ENCODE measurements around the gene COG6. TPM values are rescaled to one million over a fixed set of nuclear protein-coding genes. Genes with fewer than 3 reads are reported as not detected.

Gene COG6
- total and polyA plus RNA-seq, 4 donors = 4.5 to 10.7 (median 8.0) TPM

GRCh38 chr13:39784347-39784746 lies 128.9 kb downstream of the COG6 start:
- no peaks in the 10 kb centered on the region for H3K4me1 ChIP-seq (ENCODE audit: control insufficient read depth in 4 of 4, insufficient read depth in 4 of 4, low read length in 3 of 4)

GRCh38 chr13:39786091-39786490 lies 130.6 kb downstream of the COG6 start:
- 66% methylated on average over 4 of the region's 4 CpGs for WGBS
- Histone ChIP-seq H3K9me3 (ENCODE audit: control insufficient read depth in 4 of 4, low read length in 3 of 4) (peaks cover 0 to 3% (median 1%) of the 10 kb centered on the region in 4 donors), H3K4me3 (ENCODE audit: low read depth in 1 of 3, low read length in 3 of 3) (no peak overlapping the region), H3K27ac (ENCODE audit: low read depth in 1 of 2, low read length in 2 of 2) (no peak overlapping the region), H3K9ac (ENCODE audit: low read depth in 1 of 2, low read length in 2 of 2) (no peak overlapping the region), H3K36me3 (ENCODE audit: control insufficient read depth in 4 of 4, insufficient read depth in 3 of 4, low read depth in 1 of 4, low read length in 3 of 4) (no peaks in the 10 kb centered on the region), H3K4me1 (ENCODE audit: control insufficient read depth in 4 of 4, insufficient read depth in 4 of 4, low read length in 3 of 4) (no peaks in the 10 kb centered on the region), H3K27me3 (ENCODE audit: control insufficient read depth in 4 of 4, insufficient read depth in 4 of 4, low read length in 3 of 4) (no peaks in the 10 kb centered on the region)
- DNase-seq (ENCODE audit: low spot score) = no peak
- TF ChIP-seq NR2F2 (IDR thresholded peaks at IDR 0.05) (no peak), JUND (IDR thresholded peaks at IDR 0.05) (no peak), EGR1 (IDR thresholded peaks at IDR 0.05; ENCODE audit: low read depth in 2 of 2) (no peak), RXRA (IDR thresholded peaks at IDR 0.05) (no peak), MAX (IDR thresholded peaks at IDR 0.05) (no peak), RAD21 (IDR thresholded peaks at IDR 0.05) (no peak), GABPA (IDR thresholded peaks at IDR 0.05 in 1 of 2, conservative IDR thresholded peaks at IDR 0.05 in 1 of 2) (no peak), HNF4G (IDR thresholded peaks at IDR 0.05) (no peak), SP1 (IDR thresholded peaks at IDR 0.05) (no peak), FOXA2 (IDR thresholded peaks at IDR 0.05) (no peak), FOXA1 (IDR thresholded peaks at IDR 0.05) (no peak)
- TF ChIP-seq, protein P1, sequence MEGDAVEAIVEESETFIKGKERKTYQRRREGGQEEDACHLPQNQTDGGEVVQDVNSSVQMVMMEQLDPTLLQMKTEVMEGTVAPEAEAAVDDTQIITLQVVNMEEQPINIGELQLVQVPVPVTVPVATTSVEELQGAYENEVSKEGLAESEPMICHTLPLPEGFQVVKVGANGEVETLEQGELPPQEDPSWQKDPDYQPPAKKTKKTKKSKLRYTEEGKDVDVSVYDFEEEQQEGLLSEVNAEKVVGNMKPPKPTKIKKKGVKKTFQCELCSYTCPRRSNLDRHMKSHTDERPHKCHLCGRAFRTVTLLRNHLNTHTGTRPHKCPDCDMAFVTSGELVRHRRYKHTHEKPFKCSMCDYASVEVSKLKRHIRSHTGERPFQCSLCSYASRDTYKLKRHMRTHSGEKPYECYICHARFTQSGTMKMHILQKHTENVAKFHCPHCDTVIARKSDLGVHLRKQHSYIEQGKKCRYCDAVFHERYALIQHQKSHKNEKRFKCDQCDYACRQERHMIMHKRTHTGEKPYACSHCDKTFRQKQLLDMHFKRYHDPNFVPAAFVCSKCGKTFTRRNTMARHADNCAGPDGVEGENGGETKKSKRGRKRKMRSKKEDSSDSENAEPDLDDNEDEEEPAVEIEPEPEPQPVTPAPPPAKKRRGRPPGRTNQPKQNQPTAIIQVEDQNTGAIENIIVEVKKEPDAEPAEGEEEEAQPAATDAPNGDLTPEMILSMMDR (IDR thresholded peaks at IDR 0.05; ENCODE audit: low read depth, low read length, missing input control) = no peak
- TF ChIP-seq, protein P2, sequence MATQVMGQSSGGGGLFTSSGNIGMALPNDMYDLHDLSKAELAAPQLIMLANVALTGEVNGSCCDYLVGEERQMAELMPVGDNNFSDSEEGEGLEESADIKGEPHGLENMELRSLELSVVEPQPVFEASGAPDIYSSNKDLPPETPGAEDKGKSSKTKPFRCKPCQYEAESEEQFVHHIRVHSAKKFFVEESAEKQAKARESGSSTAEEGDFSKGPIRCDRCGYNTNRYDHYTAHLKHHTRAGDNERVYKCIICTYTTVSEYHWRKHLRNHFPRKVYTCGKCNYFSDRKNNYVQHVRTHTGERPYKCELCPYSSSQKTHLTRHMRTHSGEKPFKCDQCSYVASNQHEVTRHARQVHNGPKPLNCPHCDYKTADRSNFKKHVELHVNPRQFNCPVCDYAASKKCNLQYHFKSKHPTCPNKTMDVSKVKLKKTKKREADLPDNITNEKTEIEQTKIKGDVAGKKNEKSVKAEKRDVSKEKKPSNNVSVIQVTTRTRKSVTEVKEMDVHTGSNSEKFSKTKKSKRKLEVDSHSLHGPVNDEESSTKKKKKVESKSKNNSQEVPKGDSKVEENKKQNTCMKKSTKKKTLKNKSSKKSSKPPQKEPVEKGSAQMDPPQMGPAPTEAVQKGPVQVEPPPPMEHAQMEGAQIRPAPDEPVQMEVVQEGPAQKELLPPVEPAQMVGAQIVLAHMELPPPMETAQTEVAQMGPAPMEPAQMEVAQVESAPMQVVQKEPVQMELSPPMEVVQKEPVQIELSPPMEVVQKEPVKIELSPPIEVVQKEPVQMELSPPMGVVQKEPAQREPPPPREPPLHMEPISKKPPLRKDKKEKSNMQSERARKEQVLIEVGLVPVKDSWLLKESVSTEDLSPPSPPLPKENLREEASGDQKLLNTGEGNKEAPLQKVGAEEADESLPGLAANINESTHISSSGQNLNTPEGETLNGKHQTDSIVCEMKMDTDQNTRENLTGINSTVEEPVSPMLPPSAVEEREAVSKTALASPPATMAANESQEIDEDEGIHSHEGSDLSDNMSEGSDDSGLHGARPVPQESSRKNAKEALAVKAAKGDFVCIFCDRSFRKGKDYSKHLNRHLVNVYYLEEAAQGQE (IDR thresholded peaks at IDR 0.05) = no peak
- TF ChIP-seq, protein P3, sequence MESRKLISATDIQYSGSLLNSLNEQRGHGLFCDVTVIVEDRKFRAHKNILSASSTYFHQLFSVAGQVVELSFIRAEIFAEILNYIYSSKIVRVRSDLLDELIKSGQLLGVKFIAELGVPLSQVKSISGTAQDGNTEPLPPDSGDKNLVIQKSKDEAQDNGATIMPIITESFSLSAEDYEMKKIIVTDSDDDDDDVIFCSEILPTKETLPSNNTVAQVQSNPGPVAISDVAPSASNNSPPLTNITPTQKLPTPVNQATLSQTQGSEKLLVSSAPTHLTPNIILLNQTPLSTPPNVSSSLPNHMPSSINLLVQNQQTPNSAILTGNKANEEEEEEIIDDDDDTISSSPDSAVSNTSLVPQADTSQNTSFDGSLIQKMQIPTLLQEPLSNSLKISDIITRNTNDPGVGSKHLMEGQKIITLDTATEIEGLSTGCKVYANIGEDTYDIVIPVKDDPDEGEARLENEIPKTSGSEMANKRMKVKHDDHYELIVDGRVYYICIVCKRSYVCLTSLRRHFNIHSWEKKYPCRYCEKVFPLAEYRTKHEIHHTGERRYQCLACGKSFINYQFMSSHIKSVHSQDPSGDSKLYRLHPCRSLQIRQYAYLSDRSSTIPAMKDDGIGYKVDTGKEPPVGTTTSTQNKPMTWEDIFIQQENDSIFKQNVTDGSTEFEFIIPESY (IDR thresholded peaks at IDR 0.05) = no peak

More at GRCh38 chr13:39784347-39784746, 128.9 kb downstream of the COG6 start:
- H3K9ac ChIP-seq (ENCODE audit: low read depth in 1 of 2, low read length in 2 of 2) = no peak overlapping the region
- no peaks in the 10 kb centered on the region for H3K36me3 ChIP-seq (ENCODE audit: control insufficient read depth in 4 of 4, insufficient read depth in 3 of 4, low read depth in 1 of 4, low read length in 3 of 4)
- H3K9me3 ChIP-seq (ENCODE audit: control insufficient read depth in 4 of 4, low read length in 3 of 4) = peaks cover 0 to 3% (median 0%) of the 10 kb centered on the region in 4 donors
- H3K27me3 ChIP-seq (ENCODE audit: control insufficient read depth in 4 of 4, insufficient read depth in 4 of 4, low read length in 3 of 4) = no peaks in the 10 kb centered on the region
- no peak for DNase-seq (ENCODE audit: low spot score)
- no peak overlapping the region for H3K27ac ChIP-seq (ENCODE audit: low read depth in 1 of 2, low read length in 2 of 2)
- no peak overlapping the region for H3K4me3 ChIP-seq (ENCODE audit: low read depth in 1 of 3, low read length in 3 of 3)
- WGBS = 95% methylated on average over 1 of the region's 1 CpG
- no peak for TF ChIP-seq SP1 (IDR thresholded peaks at IDR 0.05)
- TF ChIP-seq HNF4A (conservative IDR thresholded peaks at IDR 0.05) = no peak
- TF ChIP-seq, protein P1 (IDR thresholded peaks at IDR 0.05; ENCODE audit: low read depth, low read length, missing input control) = no peak
- no peak for TF ChIP-seq JUND (IDR thresholded peaks at IDR 0.05)
- no peak for TF ChIP-seq RXRA (IDR thresholded peaks at IDR 0.05)
- no peak for TF ChIP-seq FOXA1 (IDR thresholded peaks at IDR 0.05)
- TF ChIP-seq TAF1 (conservative IDR thresholded peaks at IDR 0.05) = no peak
- TF ChIP-seq EGR1 (IDR thresholded peaks at IDR 0.05; ENCODE audit: low read depth in 2 of 2) = no peak
- TF ChIP-seq, protein P3 (IDR thresholded peaks at IDR 0.05) = no peak
- no peak for TF ChIP-seq MAX (IDR thresholded peaks at IDR 0.05)
- no peak for TF ChIP-seq YY1 (IDR thresholded peaks at IDR 0.05)
- no peak for TF ChIP-seq NR2F2 (IDR thresholded peaks at IDR 0.05)
- no peak for TF ChIP-seq FOXA2 (IDR thresholded peaks at IDR 0.05)
- no peak for TF ChIP-seq GABPA (IDR thresholded peaks at IDR 0.05 in 1 of 2, conservative IDR thresholded peaks at IDR 0.05 in 1 of 2)

Measured in liver (tissue), 9 donors.